Measurements from ENCODE around the gene SLC4A1.

The SLC4A1 gene

GRCh38 chr17:44219616-44220212 is 48.2 kb downstream of the SLC4A1 start, which contains the start of gene UBTF:
TSS of gene UBTF (minus strand) at chr17:44219675. CDS start at chr17:44218229, 1,446 bp downstream.
- peak; percentile 48 for DNase-seq

DNA sequence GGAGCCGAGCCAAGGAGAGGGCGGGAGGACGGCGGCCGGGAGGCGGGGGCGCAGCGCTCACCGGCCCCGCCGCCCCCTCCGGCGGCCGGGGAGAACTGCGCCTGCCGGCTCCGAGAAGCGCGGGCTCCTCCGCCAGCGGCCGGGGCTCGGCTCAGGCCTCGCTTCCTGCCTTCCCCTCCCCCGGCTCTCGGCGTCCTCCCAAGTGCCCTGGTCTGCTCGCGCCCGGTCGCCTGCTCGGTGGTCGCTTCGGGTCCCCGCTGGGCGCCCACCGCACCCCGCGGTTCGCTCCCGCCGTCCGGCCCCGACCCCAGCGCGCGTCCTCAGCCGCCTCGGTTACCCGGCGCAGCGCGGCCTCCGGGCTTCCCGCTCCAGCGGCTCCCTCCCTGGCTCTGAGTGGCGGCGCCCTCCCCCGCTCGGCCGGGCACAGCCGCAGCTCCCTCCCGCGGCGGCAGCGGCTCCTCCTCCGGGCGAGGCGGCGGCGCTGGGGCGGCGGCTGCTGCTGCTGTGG is 48.8 kb downstream of the SLC4A1 start:
- peak; percentile 41 for DNase-seq

- DNase-seq, result peak; percentile 89
Measured at GRCh38 chr17:44218344-44219107, 49.4 kb downstream of the SLC4A1 start.

DNA sequence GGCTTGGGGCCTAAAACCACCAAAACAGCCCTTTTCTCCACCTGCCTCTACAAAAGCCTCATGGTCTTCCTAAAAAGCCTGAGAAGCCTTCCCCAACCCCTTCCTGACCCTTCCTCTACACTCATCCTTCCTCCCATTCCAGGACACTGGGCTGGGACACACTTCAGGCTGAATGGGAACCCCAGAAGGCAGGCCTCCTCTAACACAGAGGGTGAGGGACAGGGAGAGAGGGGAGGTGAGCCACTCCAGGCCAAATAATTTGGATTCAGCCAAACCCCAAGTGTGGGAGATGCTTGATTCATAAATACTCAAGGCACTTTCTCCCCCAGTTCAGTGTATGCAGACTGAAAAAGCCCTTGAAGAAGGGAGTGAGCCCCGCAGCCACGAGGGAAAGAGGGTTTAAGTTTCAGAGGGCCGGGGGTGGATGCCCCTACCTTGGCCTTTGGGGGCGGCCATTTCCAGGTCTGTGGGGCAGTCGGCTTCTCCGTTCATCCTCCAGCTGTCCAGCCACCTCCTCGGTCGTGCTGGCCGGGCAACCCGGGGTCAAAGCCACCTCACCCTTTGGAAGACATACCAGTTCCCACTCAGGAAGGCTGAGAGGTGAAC is 50.1 kb downstream of the SLC4A1 start:
- no peak for DNase-seq

- DNase-seq, result no peak
Measured at GRCh38 chr17:44216694-44217093, 51.2 kb downstream of the SLC4A1 start.

GRCh38 chr17:44216173-44216572 is 51.8 kb downstream of the SLC4A1 start:
- DNase-seq, result no peak

DNA sequence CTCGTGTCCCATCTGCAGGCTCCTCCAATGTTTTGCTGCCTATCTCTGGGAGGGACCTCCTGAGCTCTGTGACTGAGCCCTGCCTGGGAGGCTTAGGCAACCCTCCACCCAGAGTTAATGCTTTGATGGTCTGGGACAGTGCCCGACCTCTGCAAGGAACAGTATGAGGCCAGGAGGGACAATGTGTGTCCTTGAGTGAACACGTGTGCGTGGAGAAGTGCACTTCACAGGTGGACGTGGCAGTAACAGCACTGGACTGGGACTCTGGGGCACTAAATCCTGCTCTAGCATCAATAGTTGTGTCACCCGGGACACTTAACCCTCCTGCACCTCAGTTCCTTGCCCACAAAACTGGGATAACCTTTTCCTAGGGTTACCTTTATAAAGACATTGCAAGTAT is 53.0 kb downstream of the SLC4A1 start:
- DNase-seq, result no peak

- no peak for DNase-seq
Measured at GRCh38 chr17:44214230-44214494, 53.8 kb downstream of the SLC4A1 start.

GRCh38 chr17:44213403-44214229 is 54.3 kb downstream of the SLC4A1 start:
- DNase-seq, result no peak

DNA sequence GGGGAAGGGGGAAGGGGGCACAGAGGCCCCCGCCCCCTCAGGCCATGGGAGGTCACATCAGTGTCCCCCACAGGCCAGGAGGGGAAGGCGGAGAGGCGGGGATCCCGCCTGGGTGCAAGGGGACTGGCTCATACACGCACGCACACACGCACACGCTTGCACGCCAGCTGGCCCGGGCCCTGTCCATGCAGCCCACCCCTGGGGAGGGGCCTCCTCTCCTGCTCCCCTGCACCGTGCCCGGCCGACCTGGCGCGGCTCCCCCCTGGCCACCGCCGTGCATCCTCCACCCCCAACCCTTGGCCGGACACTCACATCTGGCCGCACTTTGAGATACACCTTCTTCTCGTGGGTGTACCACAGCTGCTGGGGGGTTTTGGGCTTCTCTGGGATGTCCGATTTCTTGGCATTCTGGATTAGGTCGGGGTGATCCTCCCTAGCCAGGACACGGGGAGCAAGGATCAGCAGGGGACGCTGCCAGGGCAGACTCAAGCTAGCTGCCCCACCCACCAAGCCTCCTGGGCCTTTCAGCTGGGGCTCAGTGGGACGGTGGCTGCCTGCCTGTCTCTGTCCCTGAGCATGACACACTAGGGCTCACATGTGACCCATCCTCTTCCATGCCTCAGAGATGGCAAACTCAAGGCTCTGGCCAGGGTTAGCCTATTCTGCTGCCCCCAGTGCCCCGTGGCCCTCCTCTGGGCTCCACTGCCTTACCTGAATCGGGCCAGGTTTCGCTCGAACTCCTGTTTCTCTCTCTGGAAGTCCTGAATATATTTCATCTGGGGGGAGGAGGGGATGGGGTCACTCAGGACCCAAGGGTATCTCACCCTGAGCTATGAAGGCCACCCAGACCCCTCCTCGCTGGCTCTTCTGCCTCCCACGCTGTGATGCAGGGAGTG is 55.2 kb downstream of the SLC4A1 start:
- DNase-seq, result no peak

- no peak for DNase-seq
Measured at GRCh38 chr17:44211281-44212265, 56.4 kb downstream of the SLC4A1 start.

GRCh38 chr17:44210342-44211192 is 57.4 kb downstream of the SLC4A1 start:
- peak; percentile 59 for DNase-seq

- DNase-seq, result no peak
Measured at GRCh38 chr17:44209786-44210341, 58.1 kb downstream of the SLC4A1 start.

GRCh38 chr17:44207743-44208142 is 60.2 kb downstream of the SLC4A1 start:
- DNase-seq, result no peak

DNA sequence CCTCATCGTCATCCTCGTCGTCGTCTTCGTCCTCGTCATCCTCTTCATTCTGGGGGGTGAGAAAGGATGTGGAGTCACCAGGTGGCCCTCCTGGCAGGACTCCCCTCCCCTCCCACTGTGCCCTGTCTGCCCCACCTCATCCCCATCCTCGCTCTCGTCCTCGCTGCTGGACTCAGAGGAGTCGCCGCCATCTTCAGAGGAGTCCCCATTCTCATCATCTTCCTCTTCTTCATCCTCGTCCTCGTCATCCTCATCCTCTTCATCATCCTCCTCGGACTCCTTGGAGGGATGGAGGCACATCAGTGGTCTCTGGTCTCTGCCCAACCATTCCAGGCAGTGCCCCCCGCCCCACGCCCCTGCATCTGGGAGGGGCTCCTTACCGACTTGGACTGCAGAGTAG is 60.6 kb downstream of the SLC4A1 start:
- no peak for DNase-seq

GRCh38 chr17:44206825-44207155 is 61.1 kb downstream of the SLC4A1 start:
- DNase-seq, result no peak

GRCh38 chr17:44205962-44206824 is 61.7 kb downstream of the SLC4A1 start:
- no peak for DNase-seq

GRCh38 chr17:44204441-44204882 is 63.5 kb downstream of the SLC4A1 start:
- DNase-seq, result no peak
